ENCODE measurements around the gene MTHFSD. TPM values are rescaled to one million over a fixed set of nuclear protein-coding genes. Genes with fewer than 3 reads are reported as not detected.

The MTHFSD gene
- total and polyA plus RNA-seq, 2 donors (not counting 3 experiments of a cell fraction or from before 2014, with no cell fraction given), result 16.7 to 21.1 TPM

DNA sequence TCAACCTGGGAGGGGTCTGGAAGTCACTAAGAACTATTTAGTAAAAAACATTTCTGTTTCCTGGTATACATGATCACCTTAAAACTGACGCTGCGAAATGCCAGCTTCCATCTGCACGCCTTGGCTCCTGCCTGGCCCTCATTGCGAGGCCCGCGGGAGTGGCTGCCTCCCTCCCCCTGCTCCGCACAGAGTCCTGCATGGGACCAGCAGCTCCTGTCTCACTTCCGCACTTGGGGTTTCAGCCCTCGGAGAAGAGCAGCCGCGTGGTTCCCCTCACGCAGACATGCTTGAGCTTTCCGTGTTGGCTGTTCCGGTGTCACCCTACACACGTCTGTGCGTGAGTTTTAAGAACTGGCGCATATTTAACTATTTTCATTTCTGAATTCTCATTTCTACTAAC is 18.4 kb downstream of the MTHFSD start:
- dilution Hi-C loops (cut with MboI; ENCODE audit: extremely low pct_ligation_motif_present, low sequenced_read_pairs) (no loop called here), intact Hi-C loops (cut with micrococcal nuclease) (no loop called here)
- Histone ChIP-seq H3K9me1 (replicated peaks; ENCODE audit: control insufficient read depth, extremely low read depth, insufficient read depth, low read length) (no peaks in the 10 kb centered on the region), H2AFZ (ENCODE audit: low read depth, low read length) (no peak overlapping the region), H4K20me1 (replicated peaks; ENCODE audit: control insufficient read depth, extremely low read depth, insufficient read depth, low read length) (no peaks in the 10 kb centered on the region), H3K4me2 (ENCODE audit: insufficient read depth, low read length) (no peak overlapping the region), H3K27ac (ENCODE audit: insufficient read depth, low read depth, low read length) (no peak overlapping the region), H3K27me3 (ENCODE audit: control insufficient read depth in 2 of 2, insufficient read depth in 2 of 2, low read length in 2 of 2) (no peaks in the 10 kb centered on the region), H3K9ac (replicated peaks; ENCODE audit: extremely low read depth, insufficient read depth, low read length) (no peak overlapping the region), H3K4me1 (ENCODE audit: control insufficient read depth, extremely low read depth, insufficient read depth, low read length) (no peaks in the 10 kb centered on the region), H3K4me3 (replicated peaks in 1 of 3; ENCODE audit: insufficient read depth in 1 of 3, low read depth in 1 of 3, low read length in 3 of 3) (no peak overlapping the region), H3K79me2 (ENCODE audit: control insufficient read depth, insufficient read depth, low read length) (no peaks in the 10 kb centered on the region), H3K36me3 (ENCODE audit: control insufficient read depth in 2 of 2, extremely low read depth in 1 of 2, insufficient read depth in 2 of 2, low read length in 2 of 2) (peaks cover 3 to 29% of the 10 kb centered on the region in 2 experiments), H3K9me3 (replicated peaks; ENCODE audit: control insufficient read depth, insufficient read depth, low read length) (no peaks in the 10 kb centered on the region)
- POLR2A ChIA-PET, result no interaction called here
- BruUV-seq (replicated peaks), result no TSS peak
- CTCF ChIA-PET, result interaction anchor here (1.0 to 1.5 kb wide), 2 partner anchors 9 to 762 kb away, joined by 3 read pairs; no protein-coding TSS in a partner anchor
- TF ChIP-seq POLR2AphosphoS5 (IDR thresholded peaks at IDR 0.05; ENCODE audit: insufficient read depth, low read depth, low read length) (no peak), FOS (IDR thresholded peaks at IDR 0.05; ENCODE audit: borderline replicate concordance, insufficient read depth, low read length) (no peak), MYC (IDR thresholded peaks at IDR 0.05; ENCODE audit: low read depth, low read length) (no peak)
- TF ChIP-seq, protein P1, sequence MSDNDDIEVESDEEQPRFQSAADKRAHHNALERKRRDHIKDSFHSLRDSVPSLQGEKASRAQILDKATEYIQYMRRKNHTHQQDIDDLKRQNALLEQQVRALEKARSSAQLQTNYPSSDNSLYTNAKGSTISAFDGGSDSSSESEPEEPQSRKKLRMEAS (IDR thresholded peaks at IDR 0.05; ENCODE audit: insufficient read depth, insufficient read length), result no peak
- DNase-seq (ENCODE audit: low read depth, low spot score) (no peak), FAIRE-seq (no peak)

DNA sequence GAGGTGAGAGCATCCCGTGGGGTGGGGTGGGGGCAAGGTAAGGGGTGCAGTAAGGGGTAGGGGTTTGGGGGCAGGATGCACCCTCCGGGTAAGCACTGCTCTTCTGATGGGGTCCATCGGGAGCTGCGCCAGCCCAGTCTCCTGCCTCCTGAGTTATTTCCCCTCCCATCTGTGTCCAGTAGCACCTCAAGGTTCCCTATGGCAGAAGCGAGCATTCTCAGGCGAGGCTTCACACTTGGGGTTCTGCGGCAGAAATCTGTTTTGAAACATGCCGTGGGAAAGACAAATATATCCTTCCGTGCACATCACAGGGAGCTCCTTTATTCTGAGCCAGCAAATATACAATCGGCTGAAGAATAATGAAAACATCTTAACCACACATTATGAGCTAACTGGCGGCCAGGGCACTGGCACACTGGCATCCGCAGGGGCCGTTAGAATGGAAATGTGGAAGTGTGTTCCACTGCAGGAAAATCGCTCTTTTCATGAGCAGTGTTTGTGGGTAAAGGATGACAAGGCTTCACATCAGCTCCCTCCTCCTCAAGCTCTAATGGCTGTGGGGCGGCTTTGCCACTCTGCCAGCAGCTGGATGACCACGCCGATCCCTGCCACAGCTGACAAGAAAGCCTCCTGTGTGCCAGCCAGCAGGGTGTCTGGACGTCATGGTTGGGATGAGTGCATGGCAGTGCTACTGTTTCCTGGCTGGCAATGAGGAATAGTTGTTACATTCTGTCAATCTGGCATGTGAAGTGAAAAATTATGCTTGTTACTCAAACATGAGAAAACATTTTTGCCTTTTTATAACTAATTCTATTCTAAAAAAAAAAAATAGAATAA is 20.0 kb downstream of the MTHFSD start:
- H3K27me3 ChIP-seq (ENCODE audit: control insufficient read depth in 2 of 2, insufficient read depth in 2 of 2, low read length in 2 of 2), result no peaks in the 10 kb centered on the region
- H3K79me2 ChIP-seq (ENCODE audit: control insufficient read depth, insufficient read depth, low read length), result no peaks in the 10 kb centered on the region
- TF ChIP-seq POLR2A (IDR thresholded peaks at IDR 0.05; ENCODE audit: low read depth, low read length) (no peak), EZH2 (IDR thresholded peaks at IDR 0.05; ENCODE audit: borderline replicate concordance, low read depth, low read length, severe bottlenecking) (no peak), POLR2AphosphoS5 (IDR thresholded peaks at IDR 0.05; ENCODE audit: insufficient read depth, low read depth, low read length) (no peak), FOS (IDR thresholded peaks at IDR 0.05; ENCODE audit: borderline replicate concordance, insufficient read depth, low read length) (no peak), GATA2 (IDR thresholded peaks at IDR 0.05; ENCODE audit: insufficient read depth, insufficient read length, low read depth, low read length) (no peak), MYC (IDR thresholded peaks at IDR 0.05; ENCODE audit: low read depth, low read length) (no peak), JUN (IDR thresholded peaks at IDR 0.05; ENCODE audit: borderline replicate concordance, insufficient read depth, insufficient read length, low read depth) (no peak)
- TF ChIP-seq, protein P2, sequence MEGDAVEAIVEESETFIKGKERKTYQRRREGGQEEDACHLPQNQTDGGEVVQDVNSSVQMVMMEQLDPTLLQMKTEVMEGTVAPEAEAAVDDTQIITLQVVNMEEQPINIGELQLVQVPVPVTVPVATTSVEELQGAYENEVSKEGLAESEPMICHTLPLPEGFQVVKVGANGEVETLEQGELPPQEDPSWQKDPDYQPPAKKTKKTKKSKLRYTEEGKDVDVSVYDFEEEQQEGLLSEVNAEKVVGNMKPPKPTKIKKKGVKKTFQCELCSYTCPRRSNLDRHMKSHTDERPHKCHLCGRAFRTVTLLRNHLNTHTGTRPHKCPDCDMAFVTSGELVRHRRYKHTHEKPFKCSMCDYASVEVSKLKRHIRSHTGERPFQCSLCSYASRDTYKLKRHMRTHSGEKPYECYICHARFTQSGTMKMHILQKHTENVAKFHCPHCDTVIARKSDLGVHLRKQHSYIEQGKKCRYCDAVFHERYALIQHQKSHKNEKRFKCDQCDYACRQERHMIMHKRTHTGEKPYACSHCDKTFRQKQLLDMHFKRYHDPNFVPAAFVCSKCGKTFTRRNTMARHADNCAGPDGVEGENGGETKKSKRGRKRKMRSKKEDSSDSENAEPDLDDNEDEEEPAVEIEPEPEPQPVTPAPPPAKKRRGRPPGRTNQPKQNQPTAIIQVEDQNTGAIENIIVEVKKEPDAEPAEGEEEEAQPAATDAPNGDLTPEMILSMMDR (IDR thresholded peaks at IDR 0.05; ENCODE audit: extremely low read depth in 1 of 2, insufficient read depth in 1 of 2, low read depth in 1 of 2, low read length in 2 of 2), result no peak
- TF ChIP-seq, protein P1 (IDR thresholded peaks at IDR 0.05; ENCODE audit: insufficient read depth, insufficient read length), result no peak
- no peaks in the 10 kb centered on the region for H4K20me1 ChIP-seq (replicated peaks; ENCODE audit: control insufficient read depth, extremely low read depth, insufficient read depth, low read length)
- H3K4me3 ChIP-seq (replicated peaks in 1 of 3; ENCODE audit: insufficient read depth in 1 of 3, low read depth in 1 of 3, low read length in 3 of 3), result no peak overlapping the region
- H3K4me2 ChIP-seq (ENCODE audit: insufficient read depth, low read length), result no peak overlapping the region
- POLR2A ChIA-PET, result no interaction called here
- H3K9me3 ChIP-seq (replicated peaks; ENCODE audit: control insufficient read depth, insufficient read depth, low read length), result no peaks in the 10 kb centered on the region
- DNase-seq (ENCODE audit: low read depth, low spot score) (no peak), FAIRE-seq (no peak)
- H2AFZ ChIP-seq (ENCODE audit: low read depth, low read length), result no peak overlapping the region
- no TSS peak for BruUV-seq (replicated peaks)
- no peak overlapping the region for H3K9ac ChIP-seq (replicated peaks; ENCODE audit: extremely low read depth, insufficient read depth, low read length)
- CTCF ChIA-PET, result no interaction called here
- H3K27ac ChIP-seq (ENCODE audit: insufficient read depth, low read depth, low read length), result no peak overlapping the region
- dilution Hi-C loops (cut with MboI; ENCODE audit: extremely low pct_ligation_motif_present, low sequenced_read_pairs) (no loop called here), intact Hi-C loops (cut with micrococcal nuclease) (no loop called here)
- H3K9me1 ChIP-seq (replicated peaks; ENCODE audit: control insufficient read depth, extremely low read depth, insufficient read depth, low read length), result no peaks in the 10 kb centered on the region
- H3K36me3 ChIP-seq (ENCODE audit: control insufficient read depth in 2 of 2, extremely low read depth in 1 of 2, insufficient read depth in 2 of 2, low read length in 2 of 2), result peaks cover 0 to 19% of the 10 kb centered on the region in 2 experiments
- H3K4me1 ChIP-seq (ENCODE audit: control insufficient read depth, extremely low read depth, insufficient read depth, low read length), result no peaks in the 10 kb centered on the region
